Activated CD8-positive, alpha-beta memory T cell treated with anti-CD3 and anti-CD28 coated beads, Interleukin-2, amount 50 U/mL, for 1 hour (primary cell): ENCODE data around the gene CALML3.
"Not testable (repeated sequence)": the region's sequence is repeated elsewhere in the genome, so short reads cannot be mapped to it uniquely, and the experiment has no call there.

Source experiments
- DNase-seq: peaks from one replicate; pipeline ENCODE4 v3.0.0-alpha.2; 2020; ENCODE audit errors: extremely low read depth

The CALML3 gene

GRCh38 chr10:5553400-5554170 lies 28.8 kb downstream of the CALML3 start:
- no peak for DNase-seq

GRCh38 chr10:5555021-5555510 lies 30.3 kb downstream of the CALML3 start:
- DNase-seq: no peak

- no peak for DNase-seq
Measured at GRCh38 chr10:5555881-5556280, 31.1 kb downstream of the CALML3 start.

DNA sequence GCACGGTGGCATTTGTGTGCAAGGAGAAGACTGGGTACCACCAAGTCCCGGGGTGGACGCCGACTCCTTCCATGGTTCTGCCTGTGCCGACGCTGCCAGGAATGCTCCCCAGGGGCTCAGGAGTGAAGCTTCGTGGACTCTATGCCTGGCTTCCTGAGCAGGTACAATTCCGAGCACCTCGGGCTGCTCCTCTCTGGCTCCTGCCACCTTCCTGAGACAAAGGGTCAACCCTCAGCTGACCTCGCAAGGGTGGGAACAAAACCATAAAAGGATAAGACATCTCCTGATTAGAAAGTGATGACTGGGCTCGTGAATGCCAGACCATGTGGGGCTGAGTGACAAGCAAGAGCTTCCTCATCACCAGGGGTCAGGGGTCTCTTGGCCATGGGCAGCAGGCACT lies 31.8 kb downstream of the CALML3 start:
- no peak for DNase-seq

GRCh38 chr10:5557040-5557721 lies 32.4 kb downstream of the CALML3 start:
- no peak for DNase-seq

DNA sequence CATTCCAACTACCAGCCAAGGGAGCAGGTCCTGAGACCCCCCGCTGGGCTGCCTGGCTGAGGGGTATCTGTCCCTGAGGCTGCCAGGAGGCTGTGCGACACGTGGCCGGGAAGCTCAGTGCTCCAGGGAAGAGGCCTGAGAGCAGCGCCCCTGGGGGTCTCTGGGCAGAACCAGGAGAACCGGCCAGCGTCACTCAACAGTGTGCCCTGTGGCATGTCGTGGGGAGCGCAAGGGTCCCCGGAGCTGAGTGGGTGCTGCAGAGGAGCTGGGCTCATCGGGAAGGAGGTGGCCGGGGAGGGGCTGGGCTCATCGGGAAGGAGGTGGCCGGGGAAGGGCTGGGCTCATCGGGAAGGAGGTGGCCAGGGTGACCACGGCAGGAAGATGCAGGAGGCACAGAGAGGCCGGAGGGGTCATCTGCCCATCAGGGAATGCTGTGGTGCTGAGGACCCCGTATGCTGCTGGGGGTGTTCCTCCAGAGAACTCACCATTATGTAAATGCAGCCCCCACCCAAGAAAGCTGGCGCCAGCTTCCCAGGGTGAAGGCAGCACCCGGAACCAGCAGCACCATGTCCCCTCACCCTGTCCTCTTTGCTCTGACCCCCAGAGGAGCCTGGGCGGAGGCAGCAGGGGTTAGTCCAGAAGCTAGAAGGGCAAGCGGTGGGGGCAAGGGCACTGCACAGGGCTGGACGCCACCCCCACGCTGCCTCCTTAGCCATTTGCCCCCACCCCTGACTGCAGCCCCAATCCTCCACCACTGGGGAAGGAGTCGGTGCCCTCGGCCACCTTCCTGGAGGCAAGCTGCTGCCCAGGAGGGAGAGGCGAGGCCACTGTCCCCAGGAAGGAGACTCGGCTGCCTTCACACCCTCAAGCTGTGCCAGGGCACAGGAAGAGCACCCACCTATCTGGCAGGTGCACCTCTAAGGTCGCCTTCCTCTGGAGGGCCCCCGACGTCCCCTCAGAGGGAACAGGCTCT lies 33.3 kb downstream of the CALML3 start:
- DNase-seq: no peak

GRCh38 chr10:5559022-5559421 lies 34.3 kb downstream of the CALML3 start:
- not testable (repeated sequence) for DNase-seq

DNA sequence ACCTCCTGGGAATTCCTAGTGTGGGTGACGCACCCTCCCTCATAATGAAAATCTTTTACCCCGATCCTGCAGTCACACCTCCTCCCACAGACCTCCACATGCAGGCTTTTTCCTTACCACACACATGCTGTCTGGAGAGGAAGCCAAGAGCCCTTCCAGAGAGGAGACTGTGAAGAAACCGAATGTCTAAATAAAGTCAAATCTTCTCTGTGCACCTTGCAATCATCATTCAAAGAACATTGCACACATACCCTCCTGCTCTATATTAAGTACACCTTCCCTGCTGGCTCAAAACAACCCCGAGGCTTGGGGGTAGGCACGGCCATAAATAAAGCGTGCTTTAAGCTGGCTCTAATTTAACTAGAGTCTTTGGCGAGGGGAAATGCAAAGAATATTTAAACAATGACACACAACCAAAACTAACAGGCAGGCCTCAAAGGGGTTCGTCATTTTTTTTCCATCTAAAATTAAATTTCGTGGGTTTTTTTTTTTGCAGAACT lies 34.9 kb downstream of the CALML3 start:
- no peak for DNase-seq

- DNase-seq: no peak
Measured at GRCh38 chr10:5560142-5560816, 35.5 kb downstream of the CALML3 start.

DNA sequence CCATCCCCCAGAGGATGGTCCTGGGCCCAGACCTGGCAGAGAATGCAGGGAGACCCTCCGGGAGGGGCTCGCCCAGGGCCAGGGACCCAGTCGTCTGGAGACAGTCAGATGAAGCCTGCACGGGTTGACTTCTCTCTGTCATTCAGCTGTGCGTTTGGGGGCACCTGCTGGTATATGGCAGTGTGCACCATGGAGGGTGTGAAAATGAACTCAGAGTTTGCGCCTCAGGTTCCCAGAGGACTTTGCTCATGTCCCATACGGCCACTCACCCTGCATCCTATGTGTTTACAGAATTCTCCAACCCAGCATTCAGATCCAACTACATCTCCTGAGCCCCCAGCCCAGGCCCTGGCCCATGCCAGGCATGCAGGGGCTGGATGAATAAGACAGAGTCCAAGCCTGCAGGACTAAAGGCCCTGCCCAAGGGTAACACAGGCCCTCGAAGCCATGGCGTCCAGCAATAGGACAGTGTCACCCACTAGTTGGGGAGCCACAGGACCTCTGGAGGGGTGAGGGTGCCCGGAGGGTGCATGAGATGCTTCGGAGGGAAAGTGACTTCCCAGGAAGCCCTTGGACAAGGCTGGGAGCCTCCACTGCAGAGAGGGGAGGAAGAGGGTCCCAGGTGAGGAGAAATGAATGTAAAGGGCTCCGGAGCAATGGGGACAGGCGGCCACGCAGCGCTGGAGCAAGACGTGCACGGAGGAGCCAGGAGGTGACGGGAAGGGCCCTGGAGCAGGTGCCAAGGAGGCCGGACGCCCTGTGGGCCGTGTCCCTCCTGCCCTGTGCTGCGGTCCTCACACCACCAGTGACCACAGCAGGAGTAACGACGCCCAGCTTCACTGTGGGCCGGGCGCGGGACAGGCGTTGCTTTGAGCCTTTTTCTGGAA lies 36.3 kb downstream of the CALML3 start:
- no peak for DNase-seq

- DNase-seq: no peak
Measured at GRCh38 chr10:5561704-5562645, 37.2 kb downstream of the CALML3 start.

DNA sequence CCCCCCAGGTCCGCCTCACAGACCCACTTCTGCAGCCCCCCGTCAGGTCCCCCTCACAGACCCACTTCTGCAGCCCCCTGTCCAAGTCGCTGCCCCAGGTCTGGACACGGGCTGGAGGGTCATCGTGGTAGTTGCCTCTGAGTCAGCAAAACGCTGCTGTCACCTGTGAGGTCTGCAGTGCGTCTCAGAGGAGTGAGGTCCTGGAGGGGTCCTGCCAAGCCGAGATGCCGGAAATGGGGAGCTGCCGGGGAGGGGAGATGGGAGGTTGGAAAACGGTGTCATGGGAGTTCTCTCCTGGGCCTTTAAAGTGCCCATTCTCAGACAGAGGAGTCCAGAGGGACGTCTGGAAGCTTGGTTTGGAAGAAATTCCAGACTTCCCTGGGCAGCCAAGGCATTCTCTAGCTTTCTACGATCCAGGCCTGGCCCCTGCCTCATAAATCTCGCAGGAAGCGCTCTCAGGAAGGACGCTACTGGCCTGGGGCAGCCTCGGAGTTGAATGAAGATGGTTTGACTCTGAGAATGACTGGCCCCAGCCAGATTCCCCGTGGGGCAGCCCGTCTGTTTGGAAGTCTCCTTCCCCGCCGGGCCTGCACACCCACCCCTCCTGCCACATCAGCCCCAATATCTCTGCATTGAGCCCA lies 38.7 kb downstream of the CALML3 start:
- no peak for DNase-seq

GRCh38 chr10:5563991-5564536 lies 39.3 kb downstream of the CALML3 start:
- no peak for DNase-seq

DNA sequence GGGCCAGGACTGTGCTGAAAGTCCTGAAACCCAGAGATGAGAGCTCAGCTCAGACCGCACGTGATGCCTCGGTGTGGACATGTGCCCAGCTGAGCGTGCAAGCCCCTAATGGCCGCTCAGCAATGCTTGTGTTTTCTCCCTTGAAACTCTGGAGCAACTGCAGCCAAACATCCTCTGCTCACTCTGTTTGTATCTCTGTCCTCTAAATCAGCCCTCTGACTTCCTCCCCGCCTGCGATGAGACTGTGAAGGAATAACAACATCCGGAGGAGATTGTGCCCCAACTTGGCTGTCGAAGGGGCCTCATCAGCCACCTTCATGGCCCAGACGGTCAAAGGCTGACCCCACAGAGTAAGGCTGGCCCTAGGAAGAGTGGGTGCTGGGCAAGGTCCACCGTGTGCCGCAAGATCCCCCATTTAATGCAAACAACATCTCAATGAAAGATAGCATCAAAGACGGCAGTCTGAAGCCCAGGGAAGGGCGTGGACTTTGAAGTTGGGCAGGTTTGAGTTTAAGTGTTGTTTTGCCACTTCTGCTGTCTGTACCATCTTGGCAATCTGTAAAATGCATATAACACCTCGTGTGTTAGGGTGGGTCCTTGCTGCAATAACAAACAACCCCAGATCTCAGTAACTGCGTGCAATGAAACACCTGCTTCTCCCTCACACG lies 39.9 kb downstream of the CALML3 start:
- DNase-seq: no peak

- DNase-seq: no peak
Measured at GRCh38 chr10:5565205-5565545, 40.4 kb downstream of the CALML3 start.

- DNase-seq: no peak
Measured at GRCh38 chr10:5565671-5566581, 41.2 kb downstream of the CALML3 start.

GRCh38 chr10:5566614-5567013 lies 41.9 kb downstream of the CALML3 start:
- DNase-seq: no peak
